ENCODE results near the gene SENP8. TPM values are rescaled to one million over a fixed set of nuclear protein-coding genes. Genes with fewer than 3 reads are reported as not detected.

Gene SENP8
- total and polyA plus RNA-seq, 2 of the 13 experiments (the other 11 are each of a cell fraction or from before 2014, with no cell fraction given) = 2.7 to 3.0 TPM

GRCh38 chr15:72118017-72118978 is at the start of gene SENP8, which contains the start of gene MYO9A (continued):
- no peak for TF ChIP-seq ATF4 (CRISPR knock-in tag; IDR thresholded peaks at IDR 0.05)
- no peak; the same call in 1 of the 2 replicates for TF ChIP-seq ZNF556 (CRISPR knock-in tag; IDR thresholded peaks at IDR 0.05; ENCODE audit: borderline replicate concordance)
- TF ChIP-seq NCOA2 (CRISPR knock-in tag; IDR thresholded peaks at IDR 0.05) = no peak
- TF ChIP-seq HMGA1 (CRISPR knock-in tag; conservative IDR thresholded peaks at IDR 0.05) = no peak
- TF ChIP-seq ZNF761 (CRISPR knock-in tag; conservative IDR thresholded peaks at IDR 0.05) = peak; percentile 15; the same call in 1 of the 2 replicates
- TF ChIP-seq XRCC5 (optimal IDR thresholded peaks at IDR 0.05; ENCODE audit: low read length) = peak; percentile 25
- peak; percentile 82 for TF ChIP-seq ASH2L (IDR thresholded peaks at IDR 0.05; ENCODE audit: insufficient read length, low read depth, low read length)
- TF ChIP-seq POLR2AphosphoS2 (IDR thresholded peaks at IDR 0.05; ENCODE audit: low read depth, low read length) = no peak
- 0 out of 2 replicates have a peak, but pooled peaks have one; percentile 12 for TF ChIP-seq ISL2 (CRISPR knock-in tag; IDR thresholded peaks at IDR 0.05)
- no peak for TF ChIP-seq MED8 (CRISPR knock-in tag; IDR thresholded peaks at IDR 0.05; ENCODE audit: insufficient replicate concordance)
- TF ChIP-seq CCAR2 (optimal IDR thresholded peaks at IDR 0.05; ENCODE audit: low read depth, low read length) = peak; percentile 20
- TF ChIP-seq ZNF225 (CRISPR knock-in tag; IDR thresholded peaks at IDR 0.05) = no peak
- no peak for TF ChIP-seq THAP7 (CRISPR knock-in tag; IDR thresholded peaks at IDR 0.05)
- no peak for TF ChIP-seq SRF (IDR thresholded peaks at IDR 0.05; ENCODE audit: low read depth, low read length)
- TF ChIP-seq IRF2 (CRISPR knock-in tag; IDR thresholded peaks at IDR 0.05) = peak; percentile 51; the same call in 1 of the 2 replicates
- no peak for TF ChIP-seq DNMT3B (CRISPR knock-in tag; conservative IDR thresholded peaks at IDR 0.05)
- peak; percentile 55; the same call in 1 of the 2 replicates for TF ChIP-seq ATF7-NPFF (CRISPR knock-in tag; IDR thresholded peaks at IDR 0.05; ENCODE audit: low read depth)
- no peak for TF ChIP-seq ZBTB8A (CRISPR knock-in tag; IDR thresholded peaks at IDR 0.05; ENCODE audit: borderline replicate concordance, low read depth)
- TF ChIP-seq NFRKB (IDR thresholded peaks at IDR 0.05) = no peak
- no peak for TF ChIP-seq TFDP1 (CRISPR knock-in tag; IDR thresholded peaks at IDR 0.05; ENCODE audit: borderline replicate concordance)
- TF ChIP-seq GABPB1 (CRISPR knock-in tag; IDR thresholded peaks at IDR 0.05) = peak; percentile 46
- TF ChIP-seq SMC3 (IDR thresholded peaks at IDR 0.05; ENCODE audit: low read length) = no peak
- TF ChIP-seq ERF (CRISPR knock-in tag; IDR thresholded peaks at IDR 0.05) = no peak
- peak; percentile 66 for TF ChIP-seq PHF20 (CRISPR knock-in tag; IDR thresholded peaks at IDR 0.05)
- no peak for TF ChIP-seq ZEB1 (IDR thresholded peaks at IDR 0.05; ENCODE audit: insufficient replicate concordance, low read depth)
- TF ChIP-seq ATM (IDR thresholded peaks at IDR 0.05; ENCODE audit: borderline replicate concordance) = no peak
- no peak for TF ChIP-seq E2F1 (CRISPR knock-in tag; IDR thresholded peaks at IDR 0.05)

Measured in HepG2 (cell line).